LNCaP clone FGC (cell line): ENCODE data around the gene MAML2.

Experiments
- DNase-seq: peaks from one replicate; pipeline ENCODE4 v3.0.0-alpha.2; 2011; ENCODE audit warnings: low read depth
- H3K4me3 ChIP-seq: 2 replicates; pipeline ENCODE4 v1.5.1; 2011; ENCODE audit warnings: mild to moderate bottlenecking, low read depth, low read length, control low read depth
- TF ChIP-seq, protein P1 (sequence below): IDR thresholded peaks from 2 replicates; pipeline ENCODE4 v1.5.1; 2012; ENCODE audit warnings: mild to moderate bottlenecking; ENCODE audit not compliant: control insufficient read depth, insufficient read depth; ENCODE audit errors: extremely low read depth

The MAML2 gene

DNA sequence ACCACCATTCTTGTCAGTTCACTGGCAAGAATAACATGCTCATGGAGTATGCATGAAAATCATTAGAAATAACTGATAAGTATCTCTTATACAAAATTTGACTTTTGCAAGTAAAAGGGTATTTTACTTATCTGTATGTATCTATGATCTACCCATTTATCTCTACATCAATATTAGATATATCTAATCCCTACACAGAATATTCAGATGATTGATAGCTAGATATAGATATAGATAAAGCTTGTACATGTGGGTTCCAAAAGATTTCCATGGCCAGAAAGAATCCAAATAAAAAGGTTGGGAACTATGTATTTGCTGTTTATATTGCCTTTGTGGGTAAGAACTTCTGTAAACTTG lies 185.5 kb downstream of the MAML2 start:
- no peak for DNase-seq
- TF ChIP-seq, protein P1, sequence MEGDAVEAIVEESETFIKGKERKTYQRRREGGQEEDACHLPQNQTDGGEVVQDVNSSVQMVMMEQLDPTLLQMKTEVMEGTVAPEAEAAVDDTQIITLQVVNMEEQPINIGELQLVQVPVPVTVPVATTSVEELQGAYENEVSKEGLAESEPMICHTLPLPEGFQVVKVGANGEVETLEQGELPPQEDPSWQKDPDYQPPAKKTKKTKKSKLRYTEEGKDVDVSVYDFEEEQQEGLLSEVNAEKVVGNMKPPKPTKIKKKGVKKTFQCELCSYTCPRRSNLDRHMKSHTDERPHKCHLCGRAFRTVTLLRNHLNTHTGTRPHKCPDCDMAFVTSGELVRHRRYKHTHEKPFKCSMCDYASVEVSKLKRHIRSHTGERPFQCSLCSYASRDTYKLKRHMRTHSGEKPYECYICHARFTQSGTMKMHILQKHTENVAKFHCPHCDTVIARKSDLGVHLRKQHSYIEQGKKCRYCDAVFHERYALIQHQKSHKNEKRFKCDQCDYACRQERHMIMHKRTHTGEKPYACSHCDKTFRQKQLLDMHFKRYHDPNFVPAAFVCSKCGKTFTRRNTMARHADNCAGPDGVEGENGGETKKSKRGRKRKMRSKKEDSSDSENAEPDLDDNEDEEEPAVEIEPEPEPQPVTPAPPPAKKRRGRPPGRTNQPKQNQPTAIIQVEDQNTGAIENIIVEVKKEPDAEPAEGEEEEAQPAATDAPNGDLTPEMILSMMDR, result no peak
- no peak overlapping the region for H3K4me3 ChIP-seq

DNA sequence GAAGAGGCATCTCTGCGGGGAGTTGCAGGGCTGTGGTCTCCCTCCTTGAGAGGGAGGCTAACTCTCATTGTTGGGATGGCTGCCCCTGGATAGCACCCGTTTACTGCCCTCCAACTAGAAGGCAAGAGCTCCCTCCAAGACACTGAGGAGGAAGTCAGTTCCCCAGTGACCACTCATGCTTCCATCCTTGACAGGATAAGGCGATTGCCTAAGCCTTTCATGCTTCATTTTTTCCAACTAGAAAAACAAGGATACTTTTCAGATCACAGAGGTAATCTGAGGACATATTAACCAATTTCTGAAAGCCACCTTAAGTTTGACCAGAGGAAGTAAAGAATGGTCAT lies 186.6 kb downstream of the MAML2 start:
- no peak for DNase-seq
- no peak overlapping the region for H3K4me3 ChIP-seq
- TF ChIP-seq, protein P1, result no peak

DNA sequence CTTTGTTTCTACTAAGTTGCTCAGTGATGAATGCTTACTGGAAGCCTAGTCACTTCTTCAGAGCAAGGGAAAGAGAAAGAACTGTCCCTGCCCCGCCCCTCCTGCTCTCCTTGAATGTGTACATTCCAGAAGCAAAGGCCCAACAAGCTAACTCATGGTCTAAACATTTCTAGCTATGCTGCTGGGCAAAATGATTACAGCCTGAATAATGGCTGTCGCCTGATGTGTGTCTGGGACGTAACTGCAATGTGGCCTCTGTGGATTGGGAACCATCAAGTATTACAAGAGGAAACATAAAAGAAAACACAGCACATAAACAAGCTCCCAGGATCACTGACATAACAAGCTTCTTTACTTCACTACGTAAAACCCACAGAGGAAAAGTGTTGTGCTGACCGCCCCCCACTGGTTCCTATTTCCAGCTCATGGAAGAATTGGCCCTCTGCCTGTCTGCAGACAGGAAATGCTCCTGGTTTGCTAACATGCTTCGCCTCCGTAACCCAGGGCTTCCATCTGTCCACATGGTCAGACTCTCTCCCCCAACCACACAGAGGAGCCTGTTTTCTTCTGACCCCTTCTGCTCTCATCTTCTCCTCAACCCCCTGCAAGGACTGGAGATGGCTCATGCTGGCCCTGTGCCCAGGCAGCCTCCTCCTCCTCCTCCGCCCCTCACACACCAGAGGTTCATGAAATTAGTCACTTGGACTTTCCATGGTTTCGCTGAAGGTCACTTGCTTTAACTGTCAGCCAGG lies 187.2 kb downstream of the MAML2 start:
- TF ChIP-seq, protein P1, result no peak
- no peak overlapping the region for H3K4me3 ChIP-seq
- no peak for DNase-seq

DNA sequence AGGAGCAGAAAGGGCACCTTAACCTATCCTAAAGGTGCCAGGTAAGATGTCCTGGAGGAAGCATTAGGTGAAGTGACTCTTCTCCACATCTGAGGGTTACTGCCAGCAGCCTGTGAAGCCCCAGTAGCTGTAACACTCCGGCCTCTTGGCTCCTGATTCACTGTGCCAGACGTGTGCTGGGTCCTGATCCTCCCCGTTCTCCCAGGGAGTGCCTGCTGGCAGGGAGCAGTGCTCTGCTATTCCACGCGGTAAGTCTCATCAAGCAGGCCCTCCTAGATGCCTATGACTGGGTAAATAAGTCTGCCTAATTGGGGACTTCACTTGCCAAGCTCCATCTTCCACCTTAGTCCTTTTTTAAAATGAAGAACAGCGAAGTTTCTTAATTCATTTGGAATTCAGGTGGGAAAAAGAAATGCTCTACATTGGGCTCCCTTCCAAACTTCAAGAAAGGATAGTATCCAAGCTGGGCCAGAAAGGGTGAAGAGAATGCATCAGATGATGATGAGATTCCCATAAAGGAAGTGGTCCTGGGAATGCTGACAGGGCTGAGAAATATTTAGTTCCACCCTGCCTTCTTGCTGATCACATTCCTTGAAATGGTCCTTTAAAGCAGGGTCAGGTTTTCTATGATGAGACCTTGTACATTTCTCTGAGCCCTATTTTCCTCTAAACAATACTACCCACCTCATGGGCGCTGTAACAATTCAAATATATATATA lies 188.0 kb downstream of the MAML2 start:
- DNase-seq, result no peak
- TF ChIP-seq, protein P1, result no peak
- no peak overlapping the region for H3K4me3 ChIP-seq

DNA sequence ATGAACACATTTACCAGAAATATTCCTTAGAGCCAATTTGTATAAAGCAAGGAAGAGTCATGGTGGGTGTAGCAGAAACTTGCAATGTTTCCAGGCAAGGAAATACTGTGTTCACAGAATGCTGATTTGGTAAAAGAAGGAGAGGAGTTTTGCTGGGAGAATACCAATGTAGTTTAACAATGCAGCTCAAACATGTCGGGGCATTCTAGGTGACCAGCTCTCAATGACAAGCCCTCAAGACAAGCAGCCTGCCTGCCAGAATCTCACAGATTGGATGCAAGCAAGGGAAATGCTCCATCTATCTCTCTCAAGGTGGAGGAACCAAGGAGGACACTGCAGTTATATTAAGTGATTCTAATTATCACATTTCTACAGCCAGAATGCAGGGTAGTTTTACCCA lies 190.4 kb downstream of the MAML2 start:
- TF ChIP-seq, protein P1, result no peak
- no peak for DNase-seq
- no peak overlapping the region for H3K4me3 ChIP-seq

DNA sequence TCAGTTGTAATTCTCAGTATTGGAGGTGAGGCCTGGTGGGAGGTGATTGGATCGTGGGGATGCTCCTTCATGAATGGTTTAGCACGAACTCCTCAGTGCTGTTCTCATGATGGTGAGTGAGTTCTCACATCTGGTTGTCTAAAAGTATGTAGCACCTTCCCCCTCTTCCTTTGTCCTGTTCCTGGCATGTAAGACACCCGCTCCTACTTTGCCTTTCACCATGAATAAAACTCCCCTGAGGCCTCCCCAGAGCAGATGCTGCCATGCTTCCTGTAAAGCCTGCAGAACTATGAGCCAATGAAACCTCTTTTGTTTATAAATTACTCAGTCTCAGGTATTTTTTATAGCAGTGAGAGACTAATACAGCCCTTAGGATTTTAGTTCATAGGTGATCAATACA lies 191.5 kb downstream of the MAML2 start:
- DNase-seq, result no peak

More for the DNA sequence above, 191.5 kb downstream of the MAML2 start:
- TF ChIP-seq, protein P1, result no peak
- no peak overlapping the region for H3K4me3 ChIP-seq
